Endothelial cell of hepatic sinusoid (primary cell): ENCODE results near the gene ZNF14.
"Not testable (repeated sequence)": the region's sequence is repeated elsewhere in the genome, so short reads cannot be mapped to it uniquely, and the experiment has no call there.

Experiments
- in situ Hi-C: cut with HindIII; loops from 2 replicates; pipeline ENCODE4 v1.10.0; 2017; ENCODE audit warnings: low sequenced_read_pairs

Gene ZNF14

GRCh38 chr19:19732579-19733501 lies at the start of gene ZNF14:
TSS of gene ZNF14 (minus strand) at chr19:19733112. CDS start at chr19:19732958, 154 bp downstream.
- in situ Hi-C loops = no loop called here

GRCh38 chr19:19781791-19782190 lies 48.9 kb upstream of the ZNF14 start:
- in situ Hi-C loops = not testable (repeated sequence)

- in situ Hi-C loops = no loop called here
Observed at GRCh38 chr19:19778666-19779065, 45.8 kb upstream of the ZNF14 start.

- in situ Hi-C loops = no loop called here
Observed at GRCh38 chr19:19777692-19778091, 44.8 kb upstream of the ZNF14 start.

- in situ Hi-C loops = no loop called here
Observed at GRCh38 chr19:19776206-19777008, 43.5 kb upstream of the ZNF14 start.

GRCh38 chr19:19775891-19776205 lies 42.9 kb upstream of the ZNF14 start:
- in situ Hi-C loops = no loop called here

GRCh38 chr19:19774354-19775033 lies 41.6 kb upstream of the ZNF14 start:
- in situ Hi-C loops = no loop called here

GRCh38 chr19:19771963-19772362 lies 39.1 kb upstream of the ZNF14 start:
- in situ Hi-C loops = not testable (repeated sequence)

- in situ Hi-C loops = not testable (repeated sequence)
Observed at GRCh38 chr19:19769971-19770370, 37.1 kb upstream of the ZNF14 start.

GRCh38 chr19:19758164-19758563 lies 25.3 kb upstream of the ZNF14 start:
- in situ Hi-C loops = no loop called here

GRCh38 chr19:19752760-19753403 lies 20.0 kb upstream of the ZNF14 start:
- in situ Hi-C loops = no loop called here

- in situ Hi-C loops = no loop called here
Observed at GRCh38 chr19:19751846-19752245, 18.9 kb upstream of the ZNF14 start.

- in situ Hi-C loops = no loop called here
Observed at GRCh38 chr19:19750842-19751790, 18.2 kb upstream of the ZNF14 start.

GRCh38 chr19:19749908-19750841 lies 17.3 kb upstream of the ZNF14 start:
- in situ Hi-C loops = no loop called here

- in situ Hi-C loops = no loop called here
Observed at GRCh38 chr19:19749117-19749907, 16.4 kb upstream of the ZNF14 start.

- in situ Hi-C loops = no loop called here
Observed at GRCh38 chr19:19748249-19748938, 15.5 kb upstream of the ZNF14 start.
